GM19438 (cell line): ENCODE measurements around the gene COL6A2.

Source experiments
- ATAC-seq: cut with Tn5 transposase; IDR thresholded peaks from one replicate; pipeline ENCODE4 v1.9.1; 2021; ENCODE audit warnings: low read depth; ENCODE audit not compliant: unreplicated experiment

Gene COL6A2

GRCh38 chr21:46151989-46152926, 54.3 kb downstream of the COL6A2 start:
- ATAC-seq, result no peak

GRCh38 chr21:46152927-46153246, 55.0 kb downstream of the COL6A2 start:
- ATAC-seq, result no peak

GRCh38 chr21:46153247-46154154, 55.6 kb downstream of the COL6A2 start:
- ATAC-seq, result no peak

DNA sequence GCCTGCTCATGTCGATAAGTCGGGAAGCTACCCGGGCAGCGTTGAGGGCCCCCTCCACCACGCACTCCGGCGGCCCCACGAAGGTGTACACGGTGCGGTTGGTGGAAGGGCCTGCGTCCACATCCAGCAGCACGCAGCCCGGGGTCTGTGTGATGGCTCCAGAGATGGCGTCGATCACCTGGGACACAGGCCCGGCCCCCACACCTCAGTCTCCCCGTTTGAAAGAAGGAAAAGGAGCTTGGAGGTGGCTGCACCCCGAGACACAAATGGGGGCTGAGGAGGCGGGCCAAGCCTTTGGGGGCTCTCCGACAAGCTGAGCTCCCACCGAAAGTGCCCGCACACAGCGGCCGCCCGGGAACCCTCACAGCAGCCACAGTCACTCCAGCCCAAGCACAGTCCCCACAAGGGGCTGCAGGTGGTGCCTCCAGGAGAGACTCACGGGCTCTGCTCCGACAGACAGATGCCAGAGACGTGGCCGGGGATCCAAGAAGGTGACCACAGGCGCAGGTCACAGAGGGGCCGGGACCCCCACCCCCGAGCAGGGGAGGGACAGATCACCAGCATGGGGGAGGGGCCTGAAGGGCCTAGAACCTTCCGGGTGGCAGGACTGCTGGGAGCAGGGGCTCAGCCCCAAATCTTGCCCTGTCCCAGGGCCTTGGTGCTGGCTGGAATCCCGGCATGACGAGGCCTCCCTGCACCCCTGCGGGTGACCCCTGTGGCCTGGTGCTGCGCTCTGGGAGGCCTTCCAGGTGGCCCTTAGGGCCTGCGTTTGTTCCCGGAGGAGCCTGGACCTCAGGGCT, 56.4 kb downstream of the COL6A2 start:
- ATAC-seq, result no peak

DNA sequence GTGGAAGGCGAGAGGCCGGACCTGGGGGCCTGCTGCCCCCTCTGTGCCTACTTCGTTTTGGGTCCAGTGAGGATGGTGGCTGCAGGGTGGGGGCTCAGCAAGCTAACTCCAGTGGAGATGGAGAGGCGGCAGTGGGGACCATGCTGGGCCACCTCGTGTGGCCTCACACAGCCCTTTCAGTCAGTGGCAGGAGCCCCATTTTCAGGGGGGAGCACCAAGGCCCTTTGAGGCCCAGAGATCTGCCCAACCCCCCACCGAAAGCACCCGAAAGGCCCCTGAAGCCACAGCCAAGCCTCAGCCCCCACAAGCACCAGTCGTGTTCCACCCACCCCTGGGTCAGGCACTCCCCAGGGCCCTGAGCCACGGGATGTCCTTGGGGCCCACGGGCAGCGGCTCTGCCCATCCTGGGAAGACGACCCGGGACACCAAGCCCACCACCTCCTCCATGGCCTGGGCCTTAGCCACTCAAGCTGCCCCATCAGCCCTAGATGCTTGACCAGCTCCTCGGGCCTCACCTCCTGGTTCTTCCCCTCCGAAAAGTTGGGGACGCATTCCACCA, 57.1 kb downstream of the COL6A2 start:
- ATAC-seq, result no peak

- ATAC-seq, result no peak
Observed at GRCh38 chr21:46155514-46156377, 57.8 kb downstream of the COL6A2 start, which contains the start of gene FTCD. Gene FTCD (minus strand): TSS chr21:46155579. CDS start chr21:46155523, 56 bp downstream.

GRCh38 chr21:46156378-46156645, 58.4 kb downstream of the COL6A2 start:
- no peak for ATAC-seq

GRCh38 chr21:46156678-46157077, 58.8 kb downstream of the COL6A2 start:
- ATAC-seq, result no peak

- no peak for ATAC-seq
Observed at GRCh38 chr21:46157396-46157986, 59.6 kb downstream of the COL6A2 start.

- ATAC-seq, result no peak
Observed at GRCh38 chr21:46157987-46158451, 60.1 kb downstream of the COL6A2 start.

GRCh38 chr21:46158666-46159300, 60.9 kb downstream of the COL6A2 start:
- no peak for ATAC-seq

GRCh38 chr21:46159390-46159789, 61.5 kb downstream of the COL6A2 start:
- no peak for ATAC-seq

- no peak for ATAC-seq
Observed at GRCh38 chr21:46159841-46160656, 62.1 kb downstream of the COL6A2 start.

DNA sequence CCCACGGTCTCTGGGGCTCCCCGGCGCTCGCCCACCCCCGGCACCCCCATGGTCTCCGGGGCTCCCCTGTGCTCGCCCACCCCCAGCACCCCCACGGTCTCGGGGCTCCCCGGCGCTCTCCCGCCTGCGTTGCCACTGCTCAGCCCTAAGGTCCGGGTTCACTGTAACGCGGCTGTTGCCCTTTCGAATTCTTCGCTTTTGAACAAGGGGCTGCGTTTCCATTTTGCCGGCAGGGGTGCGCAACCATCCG, 62.7 kb downstream of the COL6A2 start:
- ATAC-seq, result no peak

DNA sequence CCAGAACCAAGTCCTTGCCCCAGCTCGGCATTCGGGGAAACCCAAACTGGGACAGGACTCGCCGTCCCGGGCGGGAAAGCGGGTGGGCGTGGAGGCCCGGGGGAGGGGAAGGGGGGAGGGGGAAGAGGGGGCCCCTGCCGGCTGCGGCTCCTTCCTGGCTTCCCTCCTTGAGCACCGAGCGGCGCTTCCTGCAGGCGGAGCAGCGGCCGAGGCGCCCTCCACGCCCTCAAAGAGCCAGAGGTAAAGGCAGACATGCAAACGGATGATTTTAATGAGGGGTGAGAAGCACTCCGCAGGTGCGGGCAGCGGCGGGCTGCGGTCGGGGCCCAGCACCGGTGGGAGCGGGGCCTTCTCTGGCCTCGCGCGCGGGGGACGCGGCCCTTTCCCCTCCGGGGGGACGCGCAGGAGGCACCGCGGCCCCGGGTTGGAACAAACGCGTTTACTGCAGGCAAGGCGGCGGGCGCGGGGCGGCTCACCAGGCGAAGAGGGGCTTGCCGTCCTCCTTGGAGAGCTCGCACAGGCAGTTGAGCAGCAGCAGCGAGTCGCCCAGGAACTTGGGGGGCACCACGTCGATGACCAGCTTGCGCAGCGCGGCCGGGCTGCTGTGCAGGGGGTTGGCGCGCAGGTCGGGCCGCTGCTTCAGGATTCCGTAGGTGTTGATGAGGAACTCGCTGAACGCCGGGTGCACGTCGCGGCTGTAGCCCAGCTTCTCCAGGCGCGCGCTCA, 63.2 kb downstream of the COL6A2 start:
- ATAC-seq, result no peak

- ATAC-seq, result no peak
Observed at GRCh38 chr21:46161633-46162592, 64.0 kb downstream of the COL6A2 start.
